Left ventricle myocardium inferior (tissue), 1 donor: ENCODE data around the gene METTL4. TPM values are rescaled to one million over a fixed set of nuclear protein-coding genes. Genes with fewer than 3 reads are reported as not detected.
"Not testable (repeated sequence)": the region's sequence is repeated elsewhere in the genome, so short reads cannot be mapped to it uniquely, and the experiment has no call there.

ENCODE experiments used
- DNase-seq: peaks from one replicate; pipeline ENCODE4 v3.0.0-alpha.2; 2020
- H3K27ac ChIP-seq: fragments of 200-600 bp; replicated peaks from 2 replicates; pipeline ENCODE4 v1.8.0; 2021
- H3K27me3 ChIP-seq: fragments of 200-600 bp; 2 replicates; pipeline ENCODE4 v1.8.0; 2021; ENCODE audit warnings: low read depth
- H3K36me3 ChIP-seq: fragments of 200-600 bp; 2 replicates; pipeline ENCODE4 v1.8.0; 2021
- H3K4me1 ChIP-seq: fragments of 200-600 bp; 2 replicates; pipeline ENCODE4 v1.8.0; 2021
- H3K4me3 ChIP-seq: fragments of 200-600 bp; 2 replicates; pipeline ENCODE4 v1.8.0; 2021; ENCODE audit warnings: mild to moderate bottlenecking, moderate library complexity
- H3K9me3 ChIP-seq: fragments of 200-600 bp; replicated peaks from 2 replicates; pipeline ENCODE4 v1.8.0; 2021
- CTCF ChIP-seq: fragments of 200-600 bp; IDR thresholded peaks from 2 replicates; pipeline ENCODE4 v1.8.0; 2021; ENCODE audit warnings: antibody characterized with exemption, mild to moderate bottlenecking, borderline replicate concordance
- intact Hi-C: fragments of 100-400 bp; cut with micrococcal nuclease; formaldehyde crosslinking; loops from one replicate; pipeline ENCODE4 v1.11.0; 2022
- total RNA-seq: library from RNA; stranded (reverse); fragmentation: NEBNext Ultra II Directional; extraction: Animal tissue kit (Norgen Biotek cat#: 25700); gene quantifications from one replicate; pipeline ENCODE4 v1.2.1, GENCODE V29; 2021
- donor health status: DM: no; HTN: yes; CAD: no; lungs with severe emphysema.

METTL4 gene
- total RNA-seq, 1 donor from 2014 or later: 7.8 TPM

GRCh38 chr18:2534906-2535305, 36.4 kb downstream of the METTL4 start:
- no peak overlapping the region for H3K4me3 ChIP-seq
- intact Hi-C loops: no loop called here
- peaks cover 6% of the 10 kb centered on the region for H3K36me3 ChIP-seq
- no peaks in the 10 kb centered on the region for H3K27me3 ChIP-seq
- H3K4me1 ChIP-seq: no peaks in the 10 kb centered on the region
- H3K27ac ChIP-seq: no peak overlapping the region
- DNase-seq: no peak
- H3K9me3 ChIP-seq: peaks cover 13% of the 10 kb centered on the region
- no peak for TF ChIP-seq CTCF

- no peak overlapping the region for H3K27ac ChIP-seq
- H3K36me3 ChIP-seq: peaks cover 6% of the 10 kb centered on the region
- peaks cover 13% of the 10 kb centered on the region for H3K9me3 ChIP-seq
- no peaks in the 10 kb centered on the region for H3K27me3 ChIP-seq
- H3K4me1 ChIP-seq: no peaks in the 10 kb centered on the region
- H3K4me3 ChIP-seq: no peak overlapping the region
- TF ChIP-seq CTCF: no peak
- no peak for DNase-seq
- intact Hi-C loops: no loop called here
Measured at GRCh38 chr18:2532797-2533196, 38.5 kb downstream of the METTL4 start.

- Histone ChIP-seq H3K27me3 (no peaks in the 10 kb centered on the region), H3K36me3 (peaks cover 6% of the 10 kb centered on the region), H3K4me3 (no peak overlapping the region), H3K27ac (no peak overlapping the region), H3K9me3 (peaks cover 13% of the 10 kb centered on the region), H3K4me1 (no peaks in the 10 kb centered on the region)
- DNase-seq: no peak
- no peak for TF ChIP-seq CTCF
- intact Hi-C loops: no loop called here
Measured at GRCh38 chr18:2531751-2532150, 39.6 kb downstream of the METTL4 start.

- DNase-seq: no peak
- no peak for TF ChIP-seq CTCF
- Histone ChIP-seq H3K27ac (no peak overlapping the region), H3K4me1 (no peaks in the 10 kb centered on the region), H3K27me3 (no peaks in the 10 kb centered on the region), H3K9me3 (peaks cover 13% of the 10 kb centered on the region), H3K36me3 (peaks cover 6% of the 10 kb centered on the region), H3K4me3 (no peak overlapping the region)
- intact Hi-C loops: no loop called here
Measured at GRCh38 chr18:2529154-2529553, 42.2 kb downstream of the METTL4 start.

GRCh38 chr18:2526329-2526728, 45.0 kb downstream of the METTL4 start:
- DNase-seq: no peak
- Histone ChIP-seq H3K4me1 (no peaks in the 10 kb centered on the region), H3K9me3 (no peaks in the 10 kb centered on the region), H3K27me3 (no peaks in the 10 kb centered on the region), H3K36me3 (no peaks in the 10 kb centered on the region), H3K4me3 (no peak overlapping the region), H3K27ac (no peak overlapping the region)
- TF ChIP-seq CTCF: no peak
- intact Hi-C loops: no loop called here

- H3K27me3 ChIP-seq, H3K27ac ChIP-seq, H3K9me3 ChIP-seq, intact Hi-C loops, H3K36me3 ChIP-seq, DNase-seq, H3K4me1 ChIP-seq, H3K4me3 ChIP-seq: not testable (repeated sequence)
Measured at GRCh38 chr18:2524794-2525198, 46.5 kb downstream of the METTL4 start.
